DMS53 treated with DMSO at 0.1 percent for 48 hours (cell line): ENCODE data around the gene DOCK11.
"Not testable (repeated sequence)": the region's sequence is repeated elsewhere in the genome, so short reads cannot be mapped to it uniquely, and the experiment has no call there.

Experiments
- DNase-seq: peaks from one replicate; lab custom pipeline; 2025; ENCODE audit not compliant: unreplicated experiment; lab: John Stamatoyannopoulos, UW

The DOCK11 gene

GRCh38 chrX:118685393-118685792 is 189.8 kb downstream of the DOCK11 start:
- DNase-seq, result no peak

GRCh38 chrX:118688935-118689334 is 193.3 kb downstream of the DOCK11 start:
- DNase-seq, result no peak

- no peak for DNase-seq
These were observed 198.2 kb downstream of the DOCK11 start for GRCh38 chrX:118693843-118694242.

GRCh38 chrX:118694638-118695037 is 199.0 kb downstream of the DOCK11 start:
- DNase-seq, result no peak

GRCh38 chrX:118698516-118699170 is 203.0 kb downstream of the DOCK11 start:
- no peak for DNase-seq

GRCh38 chrX:118702741-118703140 is 207.1 kb downstream of the DOCK11 start:
- DNase-seq, result no peak

GRCh38 chrX:118706681-118707080 is 211.1 kb downstream of the DOCK11 start:
- no peak for DNase-seq

- no peak for DNase-seq
These were observed 218.9 kb downstream of the DOCK11 start for GRCh38 chrX:118714521-118714920.

- DNase-seq, result not testable (repeated sequence)
These were observed 220.3 kb downstream of the DOCK11 start for GRCh38 chrX:118715917-118716316.

GRCh38 chrX:118716833-118717232 is 221.2 kb downstream of the DOCK11 start:
- DNase-seq, result not testable (repeated sequence)

- DNase-seq, result no peak
These were observed 222.2 kb downstream of the DOCK11 start for GRCh38 chrX:118717678-118718391.

GRCh38 chrX:118718737-118719136 is 223.1 kb downstream of the DOCK11 start:
- no peak for DNase-seq

GRCh38 chrX:118720058-118720707 is 224.6 kb downstream of the DOCK11 start:
- DNase-seq, result no peak

- no peak for DNase-seq
These were observed 227.8 kb downstream of the DOCK11 start for GRCh38 chrX:118723376-118723775.

GRCh38 chrX:118724365-118724764 is 228.8 kb downstream of the DOCK11 start:
- no peak for DNase-seq

GRCh38 chrX:118724775-118725174 is 229.2 kb downstream of the DOCK11 start:
- DNase-seq, result no peak

- no peak for DNase-seq
These were observed 230.8 kb downstream of the DOCK11 start for GRCh38 chrX:118726396-118726795.

- DNase-seq, result peak; percentile 83
These were observed 231.5 kb downstream of the DOCK11 start, which contains the start of gene IL13RA1 for GRCh38 chrX:118726887-118727685. TSS of gene IL13RA1 (plus strand) at chrX:118727606. CDS start at chrX:118727639, 33 bp downstream.

GRCh38 chrX:118727686-118728339 is 232.2 kb downstream of the DOCK11 start:
- DNase-seq, result no peak

- DNase-seq, result no peak
These were observed 233.5 kb downstream of the DOCK11 start for GRCh38 chrX:118729042-118729652.
